ENCODE measurements around the gene ZDHHC7.

- TF ChIP-seq CTCF (IDR thresholded peaks at IDR 0.05) (no peak), POLR2A (IDR thresholded peaks at IDR 0.05) (no peak)
Observed at GRCh38 chr16:84990782-84991181, 20.6 kb downstream of the ZDHHC7 start.

Measured in suprapubic skin (tissue), 3 donors.